Gastrocnemius medialis (tissue), 4 donors: ENCODE data around the gene CFB.

Experiments
- POLR2A ChIP-seq, 2 donors: fragments of 450-650 bp; IDR thresholded peaks; one replicate each; pipeline ENCODE4 v1.6.1; 2017; ENCODE audit warnings: antibody characterized with exemption in 2 of 2, mild to moderate bottlenecking in 2 of 2, moderate library complexity in 2 of 2
- TF ChIP-seq, protein P1 (sequence below), 5 experiments: fragments of 450-650 bp in 3 of 5; fragments of 200-600 bp in 2 of 5; sonication (generic) in 2 of 5; IDR thresholded peaks in 4 of 5; conservative IDR thresholded peaks in 1 of 5; 1 replicate in 4 of 5; 2 replicates in 1 of 5; pipeline ENCODE4 v1.5.1; 2016 to 2019; ENCODE audit warnings: antibody characterized with exemption in 5 of 5, mild to moderate bottlenecking in 3 of 5, moderate library complexity in 3 of 5

DNA sequence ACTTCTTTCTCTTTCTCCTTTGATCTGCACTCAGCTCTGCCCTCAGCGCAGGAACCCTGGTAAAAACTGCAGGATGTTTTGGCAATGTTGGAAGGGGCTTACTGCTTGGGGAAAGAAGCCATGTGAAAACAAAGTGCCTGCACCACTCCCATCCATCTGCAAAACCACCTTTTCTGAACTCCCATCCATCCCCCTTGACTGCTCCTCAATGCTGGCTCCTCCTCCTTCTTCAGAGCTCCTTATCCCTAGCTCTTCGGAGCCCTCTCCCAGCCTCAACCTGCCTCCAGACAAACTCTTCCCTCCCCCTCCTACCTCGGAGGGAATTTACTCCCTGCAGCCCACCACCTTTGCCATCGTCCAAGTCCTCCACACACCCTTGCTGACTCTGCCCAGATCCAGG, 39.8 kb upstream of the CFB start:
- TF ChIP-seq, protein P1, sequence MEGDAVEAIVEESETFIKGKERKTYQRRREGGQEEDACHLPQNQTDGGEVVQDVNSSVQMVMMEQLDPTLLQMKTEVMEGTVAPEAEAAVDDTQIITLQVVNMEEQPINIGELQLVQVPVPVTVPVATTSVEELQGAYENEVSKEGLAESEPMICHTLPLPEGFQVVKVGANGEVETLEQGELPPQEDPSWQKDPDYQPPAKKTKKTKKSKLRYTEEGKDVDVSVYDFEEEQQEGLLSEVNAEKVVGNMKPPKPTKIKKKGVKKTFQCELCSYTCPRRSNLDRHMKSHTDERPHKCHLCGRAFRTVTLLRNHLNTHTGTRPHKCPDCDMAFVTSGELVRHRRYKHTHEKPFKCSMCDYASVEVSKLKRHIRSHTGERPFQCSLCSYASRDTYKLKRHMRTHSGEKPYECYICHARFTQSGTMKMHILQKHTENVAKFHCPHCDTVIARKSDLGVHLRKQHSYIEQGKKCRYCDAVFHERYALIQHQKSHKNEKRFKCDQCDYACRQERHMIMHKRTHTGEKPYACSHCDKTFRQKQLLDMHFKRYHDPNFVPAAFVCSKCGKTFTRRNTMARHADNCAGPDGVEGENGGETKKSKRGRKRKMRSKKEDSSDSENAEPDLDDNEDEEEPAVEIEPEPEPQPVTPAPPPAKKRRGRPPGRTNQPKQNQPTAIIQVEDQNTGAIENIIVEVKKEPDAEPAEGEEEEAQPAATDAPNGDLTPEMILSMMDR (IDR thresholded peaks at IDR 0.05 in 4 of 5, conservative IDR thresholded peaks at IDR 0.05 in 1 of 5), result no peak
- no peak for TF ChIP-seq POLR2A (IDR thresholded peaks at IDR 0.05)
